ENCODE data around the gene AKAP13.
"Not testable (repeated sequence)": the region's sequence is repeated elsewhere in the genome, so short reads cannot be mapped to it uniquely, and the experiment has no call there.

AKAP13 gene

GRCh38 chr15:85504749-85505676 is 124.6 kb downstream of the AKAP13 start:
- DNase-seq (ENCODE audit: low read depth) = peak; percentile 24
- no peak overlapping the region for H3K4me3 ChIP-seq (ENCODE audit: low read depth, low read length)

- H3K4me3 ChIP-seq (ENCODE audit: low read depth, low read length) = no peak overlapping the region
- DNase-seq (ENCODE audit: low read depth) = no peak
Measured at GRCh38 chr15:85507114-85507513, 126.7 kb downstream of the AKAP13 start.

- no peak overlapping the region for H3K4me3 ChIP-seq (ENCODE audit: low read depth, low read length)
- no peak for DNase-seq (ENCODE audit: low read depth)
Measured at GRCh38 chr15:85509973-85510372, 129.6 kb downstream of the AKAP13 start.

- no peak for DNase-seq (ENCODE audit: low read depth)
- no peak overlapping the region for H3K4me3 ChIP-seq (ENCODE audit: low read depth, low read length)
Measured at GRCh38 chr15:85514413-85514812, 134.0 kb downstream of the AKAP13 start.

GRCh38 chr15:85515212-85515611 is 134.8 kb downstream of the AKAP13 start:
- DNase-seq (ENCODE audit: low read depth) = no peak
- no peak overlapping the region for H3K4me3 ChIP-seq (ENCODE audit: low read depth, low read length)

GRCh38 chr15:85517086-85517485 is 136.7 kb downstream of the AKAP13 start:
- DNase-seq (ENCODE audit: low read depth) = no peak
- no peak overlapping the region for H3K4me3 ChIP-seq (ENCODE audit: low read depth, low read length)

- DNase-seq (ENCODE audit: low read depth) = no peak
- no peak overlapping the region for H3K4me3 ChIP-seq (ENCODE audit: low read depth, low read length)
Measured at GRCh38 chr15:85518979-85519761, 138.8 kb downstream of the AKAP13 start.

- DNase-seq (ENCODE audit: low read depth) = no peak
Measured at GRCh38 chr15:85520650-85521049, 140.2 kb downstream of the AKAP13 start.

GRCh38 chr15:85523530-85523929 is 143.1 kb downstream of the AKAP13 start:
- no peak for DNase-seq (ENCODE audit: low read depth)
- H3K4me3 ChIP-seq (ENCODE audit: low read depth, low read length) = no peak overlapping the region

More at GRCh38 chr15:85520650-85521049, 140.2 kb downstream of the AKAP13 start:
- no peak overlapping the region for H3K4me3 ChIP-seq (ENCODE audit: low read depth, low read length)

- DNase-seq (ENCODE audit: low read depth) = no peak
- H3K4me3 ChIP-seq (ENCODE audit: low read depth, low read length) = no peak overlapping the region
Measured at GRCh38 chr15:85525755-85526154, 145.4 kb downstream of the AKAP13 start.

GRCh38 chr15:85527895-85528294 is 147.5 kb downstream of the AKAP13 start:
- peak; percentile 33 for DNase-seq (ENCODE audit: low read depth)

GRCh38 chr15:85530079-85530478 is 149.7 kb downstream of the AKAP13 start:
- H3K4me3 ChIP-seq (ENCODE audit: low read depth, low read length) = no peak overlapping the region
- no peak for DNase-seq (ENCODE audit: low read depth)

More at GRCh38 chr15:85527895-85528294, 147.5 kb downstream of the AKAP13 start:
- no peak overlapping the region for H3K4me3 ChIP-seq (ENCODE audit: low read depth, low read length)

- no peak overlapping the region for H3K4me3 ChIP-seq (ENCODE audit: low read depth, low read length)
- peak; percentile 24 for DNase-seq (ENCODE audit: low read depth)
Measured at GRCh38 chr15:85531083-85531482, 150.7 kb downstream of the AKAP13 start.

- no peak for DNase-seq (ENCODE audit: low read depth)
- H3K4me3 ChIP-seq (ENCODE audit: low read depth, low read length) = no peak overlapping the region
Measured at GRCh38 chr15:85532689-85533088, 152.3 kb downstream of the AKAP13 start.

GRCh38 chr15:85534031-85534430 is 153.6 kb downstream of the AKAP13 start:
- no peak for DNase-seq (ENCODE audit: low read depth)
- H3K4me3 ChIP-seq (ENCODE audit: low read depth, low read length) = no peak overlapping the region

GRCh38 chr15:85535533-85536330 is 155.3 kb downstream of the AKAP13 start:
- DNase-seq (ENCODE audit: low read depth) = not testable (repeated sequence)

GRCh38 chr15:85536341-85536740 is 155.9 kb downstream of the AKAP13 start:
- no peak for DNase-seq (ENCODE audit: low read depth)
- no peak overlapping the region for H3K4me3 ChIP-seq (ENCODE audit: low read depth, low read length)

More at GRCh38 chr15:85535533-85536330, 155.3 kb downstream of the AKAP13 start:
- not testable (repeated sequence) for H3K4me3 ChIP-seq (ENCODE audit: low read depth, low read length)

GRCh38 chr15:85539491-85539890 is 159.1 kb downstream of the AKAP13 start:
- H3K4me3 ChIP-seq (ENCODE audit: low read depth, low read length) = no peak overlapping the region
- DNase-seq (ENCODE audit: low read depth) = no peak

- no peak overlapping the region for H3K4me3 ChIP-seq (ENCODE audit: low read depth, low read length)
Measured at GRCh38 chr15:85540085-85540797, 159.8 kb downstream of the AKAP13 start.

More at GRCh38 chr15:85540085-85540797, 159.8 kb downstream of the AKAP13 start:
- no peak for DNase-seq (ENCODE audit: low read depth)
